Hepatocyte (in vitro differentiated cells): ENCODE data around the gene CNIH2. TPM values are rescaled to one million over a fixed set of nuclear protein-coding genes. Genes with fewer than 3 reads are reported as not detected.
"Not testable (repeated sequence)": the region's sequence is repeated elsewhere in the genome, so short reads cannot be mapped to it uniquely, and the experiment has no call there.

Experiments
- DNase-seq: peaks from one replicate; pipeline ENCODE4 v3.0.0-alpha.2; 2016; ENCODE audit warnings: low spot score
- H2AFZ ChIP-seq: fragments of 200-600 bp; sonication (generic); 2 replicates; pipeline ENCODE4 v1.6.0; 2016; ENCODE audit warnings: antibody characterized with exemption, mild to moderate bottlenecking
- H3K27ac ChIP-seq: fragments of 200-600 bp; sonication (generic); 2 replicates; pipeline ENCODE4 v1.5.1; 2016; ENCODE audit warnings: mild to moderate bottlenecking
- H3K27me3 ChIP-seq: fragments of 200-600 bp; sonication (generic); 2 replicates; pipeline ENCODE4 v1.6.1; 2016
- H3K36me3 ChIP-seq: fragments of 200-600 bp; sonication (generic); replicated peaks from 2 replicates; pipeline ENCODE4 v1.5.1; 2016; ENCODE audit warnings: low read depth; ENCODE audit not compliant: insufficient read depth
- H3K4me1 ChIP-seq: fragments of 200-600 bp; sonication (generic); 2 replicates; pipeline ENCODE4 v1.5.1; 2016; ENCODE audit warnings: mild to moderate bottlenecking, moderate library complexity; ENCODE audit not compliant: insufficient read depth
- H3K4me2 ChIP-seq: fragments of 200-600 bp; sonication (generic); 2 replicates; pipeline ENCODE4 v1.6.0; 2016
- H3K4me3 ChIP-seq: fragments of 200-600 bp; sonication (generic); 2 replicates; pipeline ENCODE4 v1.5.1; 2016; ENCODE audit warnings: mild to moderate bottlenecking
- H3K79me2 ChIP-seq: fragments of 200-600 bp; sonication (generic); 2 replicates; pipeline ENCODE4 v1.6.0; 2017; ENCODE audit warnings: mild to moderate bottlenecking
- H3K9me2 ChIP-seq: fragments of 200-600 bp; sonication (generic); replicated peaks from 2 replicates; pipeline ENCODE4 v1.6.0; 2017; ENCODE audit warnings: mild to moderate bottlenecking; ENCODE audit not compliant: insufficient read depth
- H3K9me3 ChIP-seq: fragments of 200-600 bp; sonication (generic); 2 replicates; pipeline ENCODE4 v1.5.1; 2016; ENCODE audit warnings: low read depth, mild to moderate bottlenecking
- H4K20me1 ChIP-seq: fragments of 200-600 bp; sonication (generic); 2 replicates; pipeline ENCODE4 v1.6.0; 2016; ENCODE audit warnings: mild to moderate bottlenecking; ENCODE audit not compliant: insufficient read depth, poor library complexity, severe bottlenecking
- EZH2 ChIP-seq: fragments of 200-600 bp; sonication (generic); IDR thresholded peaks from 2 replicates; pipeline ENCODE4 v1.6.1; 2016; ENCODE audit warnings: antibody characterized with exemption, mild to moderate bottlenecking, borderline replicate concordance
- EZH2phosphoT487 ChIP-seq: fragments of 200-600 bp; sonication (generic); IDR thresholded peaks from one replicate; pipeline ENCODE4 v1.6.1; 2018; ENCODE audit warnings: antibody characterized with exemption, mild to moderate bottlenecking, low read depth, moderate library complexity; ENCODE audit not compliant: unreplicated experiment, severe bottlenecking
- WGBS: methylation state at CpG from one replicate; pipeline ENCODE4 v1.1.6; 2016; ENCODE audit warnings: low lambda C conversion rate; ENCODE audit errors: missing lambda C conversion rate; 5-methylcytosine and 5-hydroxymethylcytosine counted together
- polyA plus RNA-seq: library from polyadenylated mRNA; unstranded; fragments of >200 nt; fragmentation: Nextera tagmentation; extraction: Ambion mirVana; gene quantifications from 2 replicates; pipeline ENCODE4 v1.2.1, GENCODE V29; 2016
- total RNA-seq: library from RNA; depleted of rRNA; stranded (reverse); fragments of >200 nt; gene quantifications from 2 replicates; pipeline ENCODE4 v1.2.3, GENCODE V29; 2014
- TF ChIP-seq, protein P1 (sequence below): fragments of 200-600 bp; sonication (generic); IDR thresholded peaks from 2 replicates; pipeline ENCODE4 v1.5.1; 2016; ENCODE audit warnings: antibody characterized with exemption, mild to moderate bottlenecking; ENCODE audit not compliant: poor library complexity

Gene CNIH2
- total and polyA plus RNA-seq, 2 experiments from 2014 or later = 1.7 to 6.2 TPM

- Histone ChIP-seq H3K9me2 (no peaks in the 10 kb centered on the region), H3K79me2 (peaks cover 28% of the 10 kb centered on the region), H3K4me1 (peaks cover 17% of the 10 kb centered on the region), H2AFZ (no peak overlapping the region), H3K4me2 (no peak overlapping the region), H3K27ac (no peak overlapping the region), H3K9me3 (no peaks in the 10 kb centered on the region), H3K4me3 (no peak overlapping the region), H3K27me3 (no peaks in the 10 kb centered on the region), H3K36me3 (no peaks in the 10 kb centered on the region), H4K20me1 (peaks cover 21% of the 10 kb centered on the region)
- TF ChIP-seq EZH2phosphoT487 (no peak), EZH2 (no peak)
- TF ChIP-seq, protein P1, sequence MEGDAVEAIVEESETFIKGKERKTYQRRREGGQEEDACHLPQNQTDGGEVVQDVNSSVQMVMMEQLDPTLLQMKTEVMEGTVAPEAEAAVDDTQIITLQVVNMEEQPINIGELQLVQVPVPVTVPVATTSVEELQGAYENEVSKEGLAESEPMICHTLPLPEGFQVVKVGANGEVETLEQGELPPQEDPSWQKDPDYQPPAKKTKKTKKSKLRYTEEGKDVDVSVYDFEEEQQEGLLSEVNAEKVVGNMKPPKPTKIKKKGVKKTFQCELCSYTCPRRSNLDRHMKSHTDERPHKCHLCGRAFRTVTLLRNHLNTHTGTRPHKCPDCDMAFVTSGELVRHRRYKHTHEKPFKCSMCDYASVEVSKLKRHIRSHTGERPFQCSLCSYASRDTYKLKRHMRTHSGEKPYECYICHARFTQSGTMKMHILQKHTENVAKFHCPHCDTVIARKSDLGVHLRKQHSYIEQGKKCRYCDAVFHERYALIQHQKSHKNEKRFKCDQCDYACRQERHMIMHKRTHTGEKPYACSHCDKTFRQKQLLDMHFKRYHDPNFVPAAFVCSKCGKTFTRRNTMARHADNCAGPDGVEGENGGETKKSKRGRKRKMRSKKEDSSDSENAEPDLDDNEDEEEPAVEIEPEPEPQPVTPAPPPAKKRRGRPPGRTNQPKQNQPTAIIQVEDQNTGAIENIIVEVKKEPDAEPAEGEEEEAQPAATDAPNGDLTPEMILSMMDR = no peak
- DNase-seq = no peak
- 79% methylated on average over 1 of the region's 1 CpG for WGBS
Measured at GRCh38 chr11:66274219-66274618, 3.8 kb upstream of the CNIH2 start.

DNA sequence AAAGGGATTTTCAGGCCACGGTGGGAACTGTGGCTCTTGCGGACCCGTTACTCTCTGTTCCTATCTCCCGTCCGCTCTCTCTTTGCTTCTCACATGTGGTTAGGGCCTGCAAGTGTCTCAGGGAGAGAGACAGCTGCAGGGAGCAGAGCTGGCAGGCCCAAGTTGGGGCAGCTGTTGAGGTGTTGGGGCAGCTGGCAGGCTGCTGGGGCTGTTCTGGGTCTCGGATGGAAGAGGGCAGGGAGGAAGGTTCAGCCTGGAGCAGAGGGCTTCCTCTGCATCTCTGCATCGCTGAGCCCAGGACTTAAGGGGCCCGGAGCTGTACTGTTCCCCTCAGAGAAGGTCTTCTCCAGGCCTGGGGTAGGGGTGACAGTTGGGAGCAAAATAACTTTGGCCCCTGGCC lies 2.6 kb upstream of the CNIH2 start:
- TF ChIP-seq EZH2phosphoT487 = no peak
- TF ChIP-seq EZH2 = no peak
- TF ChIP-seq, protein P1 = no peak
- Histone ChIP-seq H3K4me2 (no peak overlapping the region), H3K27me3 (no peaks in the 10 kb centered on the region), H3K4me1 (peaks cover 9% of the 10 kb centered on the region), H3K4me3 (no peak overlapping the region), H4K20me1 (peaks cover 10% of the 10 kb centered on the region), H3K9me3 (no peaks in the 10 kb centered on the region), H3K79me2 (peaks cover 16% of the 10 kb centered on the region), H3K27ac (no peak overlapping the region), H3K9me2 (no peaks in the 10 kb centered on the region), H2AFZ (no peak overlapping the region), H3K36me3 (no peaks in the 10 kb centered on the region)
- WGBS = 98% methylated on average over 8 of the region's 8 CpGs
- DNase-seq = no peak

DNA sequence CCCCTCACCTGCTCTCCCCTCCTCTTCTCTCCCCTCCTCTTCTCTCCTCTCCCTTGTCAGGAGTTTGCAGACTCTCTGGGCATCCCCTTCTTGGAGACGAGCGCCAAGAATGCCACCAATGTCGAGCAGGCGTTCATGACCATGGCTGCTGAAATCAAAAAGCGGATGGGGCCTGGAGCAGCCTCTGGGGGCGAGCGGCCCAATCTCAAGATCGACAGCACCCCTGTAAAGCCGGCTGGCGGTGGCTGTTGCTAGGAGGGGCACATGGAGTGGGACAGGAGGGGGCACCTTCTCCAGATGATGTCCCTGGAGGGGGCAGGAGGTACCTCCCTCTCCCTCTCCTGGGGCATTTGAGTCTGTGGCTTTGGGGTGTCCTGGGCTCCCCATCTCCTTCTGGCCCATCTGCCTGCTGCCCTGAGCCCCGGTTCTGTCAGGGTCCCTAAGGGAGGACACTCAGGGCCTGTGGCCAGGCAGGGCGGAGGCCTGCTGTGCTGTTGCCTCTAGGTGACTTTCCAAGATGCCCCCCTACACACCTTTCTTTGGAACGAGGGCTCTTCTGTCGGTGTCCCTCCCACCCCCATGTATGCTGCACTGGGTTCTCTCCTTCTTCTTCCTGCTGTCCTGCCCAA lies 1.9 kb upstream of the CNIH2 start:
- Histone ChIP-seq H3K9me2 (no peaks in the 10 kb centered on the region), H3K27ac (no peak overlapping the region), H3K4me3 (no peak overlapping the region), H3K36me3 (no peaks in the 10 kb centered on the region), H3K79me2 (peaks cover 9% of the 10 kb centered on the region), H3K4me1 (peaks cover 9% of the 10 kb centered on the region), H2AFZ (no peak overlapping the region), H3K27me3 (no peaks in the 10 kb centered on the region), H3K4me2 (no peak overlapping the region), H4K20me1 (peaks cover 7% of the 10 kb centered on the region), H3K9me3 (no peaks in the 10 kb centered on the region)
- 94% methylated on average over 14 of the region's 14 CpGs for WGBS
- no peak for TF ChIP-seq EZH2phosphoT487
- no peak for TF ChIP-seq EZH2
- TF ChIP-seq, protein P1 = no peak
- DNase-seq = no peak

DNA sequence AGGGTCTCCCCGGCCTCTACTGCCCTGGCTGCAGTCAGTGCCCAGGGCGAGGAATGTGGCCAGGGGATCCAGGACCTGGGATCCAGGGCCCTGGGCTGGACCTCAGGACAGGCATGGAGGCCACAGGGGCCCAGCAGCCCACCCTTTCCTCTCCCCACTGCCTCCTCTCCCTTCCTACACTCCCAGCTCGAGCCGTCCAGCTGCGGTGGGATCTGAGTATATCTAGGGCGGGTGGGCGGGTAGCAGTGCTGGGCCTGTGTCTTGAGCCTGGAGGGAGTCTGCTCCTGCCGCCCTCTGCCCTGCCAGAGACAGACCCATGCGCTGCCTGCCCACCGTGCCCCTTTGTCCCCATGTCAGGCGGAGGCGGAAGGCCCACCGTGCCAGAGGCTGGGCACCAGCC lies 1.4 kb upstream of the CNIH2 start:
- not testable (repeated sequence) for H3K27ac ChIP-seq, H2AFZ ChIP-seq, DNase-seq, H3K9me2 ChIP-seq, H3K4me3 ChIP-seq, H3K79me2 ChIP-seq, H4K20me1 ChIP-seq, H3K4me2 ChIP-seq, H3K27me3 ChIP-seq, H3K4me1 ChIP-seq, H3K9me3 ChIP-seq, H3K36me3 ChIP-seq
- 91% methylated on average over 9 of the region's 13 CpGs for WGBS

- not testable (repeated sequence) for H3K9me3 ChIP-seq, H4K20me1 ChIP-seq, H3K9me2 ChIP-seq, H3K4me3 ChIP-seq, H3K36me3 ChIP-seq, H2AFZ ChIP-seq, H3K27ac ChIP-seq, H3K27me3 ChIP-seq, H3K4me1 ChIP-seq, H3K79me2 ChIP-seq, DNase-seq
- peak overlapping the region; percentile 94 for H3K4me2 ChIP-seq
- 70% methylated on average over 4 of the region's 4 CpGs for WGBS
Measured at GRCh38 chr11:66277064-66277463, 911 bp upstream of the CNIH2 start.
